HG03432 (cell line): ENCODE measurements around the gene TMEM130.

ENCODE experiments used
- ATAC-seq: cut with Tn5 transposase; IDR thresholded peaks from one replicate; pipeline ENCODE4 v1.9.1; 2021; ENCODE audit warnings: mild to moderate bottlenecking, moderate library complexity; ENCODE audit not compliant: unreplicated experiment

TMEM130 gene, protein sequence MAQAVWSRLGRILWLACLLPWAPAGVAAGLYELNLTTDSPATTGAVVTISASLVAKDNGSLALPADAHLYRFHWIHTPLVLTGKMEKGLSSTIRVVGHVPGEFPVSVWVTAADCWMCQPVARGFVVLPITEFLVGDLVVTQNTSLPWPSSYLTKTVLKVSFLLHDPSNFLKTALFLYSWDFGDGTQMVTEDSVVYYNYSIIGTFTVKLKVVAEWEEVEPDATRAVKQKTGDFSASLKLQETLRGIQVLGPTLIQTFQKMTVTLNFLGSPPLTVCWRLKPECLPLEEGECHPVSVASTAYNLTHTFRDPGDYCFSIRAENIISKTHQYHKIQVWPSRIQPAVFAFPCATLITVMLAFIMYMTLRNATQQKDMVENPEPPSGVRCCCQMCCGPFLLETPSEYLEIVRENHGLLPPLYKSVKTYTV

DNA sequence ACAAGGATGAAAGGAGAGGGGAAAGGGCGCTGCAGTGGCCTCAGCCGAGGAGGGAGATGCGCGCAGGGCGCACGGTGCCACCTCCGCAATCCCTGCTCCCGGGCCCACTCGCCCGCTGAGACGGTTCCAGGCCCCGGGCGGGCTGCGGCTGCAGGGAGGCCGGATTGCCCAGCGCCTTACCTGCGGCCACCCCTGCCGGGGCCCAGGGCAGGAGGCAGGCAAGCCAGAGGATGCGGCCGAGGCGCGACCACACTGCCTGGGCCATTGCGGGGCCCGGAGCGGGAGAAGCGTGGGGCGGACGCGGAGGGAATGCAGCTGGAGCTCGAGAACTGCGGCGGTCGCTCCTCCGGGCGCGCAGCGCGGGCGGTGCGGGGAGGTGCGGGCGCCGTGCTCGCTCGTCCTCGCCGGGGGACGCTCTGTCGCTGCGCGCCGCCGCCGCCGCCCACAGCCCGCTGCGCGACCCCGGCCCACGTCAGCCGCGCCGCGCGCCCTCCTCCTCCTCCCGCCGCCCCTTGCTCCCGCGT, at the start of gene TMEM130:
Gene TMEM130, minus strand, starts transcription at position 418 of the 524 bp plus-strand sequence. Its CDS starts 153 bp downstream, at position 265.
- peak; percentile 21 for ATAC-seq

DNA sequence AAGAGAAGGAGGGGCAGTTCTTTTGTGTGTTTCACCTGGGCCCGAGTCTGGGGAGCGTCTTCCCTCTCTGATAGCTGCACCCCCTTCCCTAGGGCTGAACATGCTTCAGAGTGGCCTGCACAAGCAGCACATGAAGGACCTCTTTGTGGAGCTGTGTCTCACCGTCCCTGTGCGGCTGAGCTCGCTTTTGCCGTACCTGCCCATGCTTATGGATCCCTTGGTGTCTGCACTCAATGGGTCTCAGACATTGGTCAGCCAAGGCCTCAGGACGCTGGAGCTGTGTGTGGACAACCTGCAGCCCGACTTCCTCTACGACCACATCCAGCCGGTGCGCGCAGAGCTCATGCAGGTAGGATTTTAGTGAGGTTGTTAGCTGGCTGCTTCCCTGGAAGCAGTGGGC, 47.5 kb upstream of the TMEM130 start:
- no peak for ATAC-seq

DNA sequence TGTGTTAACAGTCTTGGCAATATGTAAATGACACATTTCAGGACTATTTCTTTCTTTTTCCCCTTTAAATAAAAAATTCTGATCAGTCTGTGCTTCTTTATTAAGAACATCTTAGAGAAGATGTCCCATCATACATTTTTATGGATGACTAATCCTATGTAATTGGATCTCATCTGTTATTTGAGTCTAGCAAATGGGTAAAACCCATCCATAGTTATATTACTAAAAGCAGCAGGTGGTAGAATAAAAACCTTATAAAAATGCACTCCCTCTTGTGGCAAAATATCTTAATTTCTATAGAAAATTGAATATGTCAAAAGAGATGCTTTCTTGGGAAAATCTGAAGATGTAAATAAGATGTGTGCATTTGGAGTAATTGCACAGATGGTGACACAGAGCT, 43.8 kb upstream of the TMEM130 start:
- no peak for ATAC-seq

DNA sequence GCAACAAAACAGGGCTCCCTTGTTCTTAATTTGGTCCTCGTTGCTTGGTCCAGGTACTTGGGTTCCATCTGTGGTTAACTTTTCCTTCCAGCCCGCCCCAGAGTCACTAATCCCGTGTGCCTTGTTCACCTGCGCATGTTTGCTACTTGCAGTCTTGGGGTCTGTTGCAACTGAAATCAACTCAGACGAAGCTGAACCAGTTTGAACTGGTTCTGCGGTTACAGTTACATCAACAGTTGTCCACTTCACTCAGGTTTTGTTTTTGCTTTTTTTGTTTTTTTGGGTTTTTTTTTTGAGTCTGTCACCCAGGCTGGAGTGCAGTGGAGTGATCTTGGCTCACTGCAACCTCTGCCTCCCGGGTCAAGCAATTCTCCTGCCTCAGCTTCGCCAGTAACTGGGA, 43.2 kb upstream of the TMEM130 start:
- no peak for ATAC-seq

DNA sequence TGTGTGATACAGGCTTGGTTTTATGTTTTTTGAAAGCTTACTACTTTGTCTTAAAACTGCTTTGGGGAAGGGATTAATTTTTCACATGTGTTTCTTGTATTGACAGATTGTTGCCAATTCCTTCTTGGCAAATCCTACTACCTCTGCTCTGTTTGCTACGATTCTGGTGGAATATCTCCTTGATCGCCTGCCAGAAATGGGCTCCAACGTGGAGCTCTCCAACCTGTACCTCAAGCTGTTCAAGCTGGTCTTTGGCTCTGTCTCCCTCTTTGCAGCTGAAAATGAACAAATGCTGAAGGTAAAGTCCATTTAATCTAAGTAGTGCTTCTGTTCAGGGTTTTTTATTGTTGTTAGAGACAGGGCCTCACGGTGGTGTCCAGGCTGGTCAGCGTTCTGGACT, 42.1 kb upstream of the TMEM130 start:
- ATAC-seq, result no peak

DNA sequence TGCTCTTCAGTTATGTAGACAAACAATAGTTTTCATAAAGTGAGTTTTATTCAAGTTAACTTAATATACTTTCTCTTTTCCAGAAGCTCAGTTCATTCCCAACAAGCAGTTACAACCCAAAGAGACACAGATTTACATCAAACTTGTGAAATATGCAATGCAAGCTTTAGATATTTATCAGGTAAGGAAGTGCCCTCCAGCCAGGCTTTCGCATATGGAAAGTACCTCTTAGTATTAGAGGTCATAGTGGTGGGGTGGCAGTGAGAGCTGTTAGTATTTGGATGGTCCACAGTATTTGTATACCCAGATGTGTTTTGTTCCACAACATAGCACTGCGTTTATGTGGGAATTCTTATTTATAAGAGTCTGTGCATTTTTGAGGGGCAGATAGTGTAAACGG, 40.6 kb upstream of the TMEM130 start:
- no peak for ATAC-seq

DNA sequence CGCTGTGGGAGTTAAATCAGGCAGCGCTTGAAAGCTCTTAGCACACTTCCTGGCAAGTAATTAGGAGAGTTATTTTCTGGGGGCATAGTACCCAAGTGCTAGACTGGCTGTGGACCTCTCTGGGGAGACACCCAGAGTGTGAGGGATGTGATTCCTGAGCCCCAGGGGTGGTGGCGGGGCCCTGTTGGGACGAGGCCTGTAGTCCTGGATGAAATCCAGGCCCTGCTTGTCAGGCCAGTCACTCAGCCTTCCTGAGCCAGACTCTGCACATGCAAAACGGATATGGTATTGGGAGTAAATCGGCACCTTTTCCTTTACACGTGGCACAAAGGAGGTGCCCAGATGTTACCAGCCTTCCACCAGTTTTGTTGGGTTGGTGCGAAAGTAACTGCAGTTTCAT, 39.7 kb upstream of the TMEM130 start:
- ATAC-seq, result no peak

DNA sequence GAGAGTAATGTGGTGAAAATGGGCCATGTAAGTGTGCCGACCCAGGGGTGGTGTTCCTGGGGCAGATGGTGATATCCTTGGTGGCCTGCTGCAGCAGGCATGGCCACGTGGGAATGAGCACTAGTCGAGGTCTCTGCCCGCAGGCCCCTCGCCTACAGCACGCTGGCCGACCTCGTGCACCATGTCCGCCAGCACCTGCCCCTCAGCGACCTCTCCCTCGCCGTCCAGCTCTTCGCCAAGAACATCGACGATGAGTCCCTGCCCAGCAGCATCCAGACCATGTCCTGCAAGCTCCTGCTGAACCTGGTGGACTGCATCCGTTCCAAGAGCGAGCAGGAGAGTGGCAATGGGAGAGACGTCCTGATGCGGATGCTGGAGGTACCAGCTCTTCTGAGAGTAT, 38.8 kb upstream of the TMEM130 start:
- ATAC-seq, result no peak

DNA sequence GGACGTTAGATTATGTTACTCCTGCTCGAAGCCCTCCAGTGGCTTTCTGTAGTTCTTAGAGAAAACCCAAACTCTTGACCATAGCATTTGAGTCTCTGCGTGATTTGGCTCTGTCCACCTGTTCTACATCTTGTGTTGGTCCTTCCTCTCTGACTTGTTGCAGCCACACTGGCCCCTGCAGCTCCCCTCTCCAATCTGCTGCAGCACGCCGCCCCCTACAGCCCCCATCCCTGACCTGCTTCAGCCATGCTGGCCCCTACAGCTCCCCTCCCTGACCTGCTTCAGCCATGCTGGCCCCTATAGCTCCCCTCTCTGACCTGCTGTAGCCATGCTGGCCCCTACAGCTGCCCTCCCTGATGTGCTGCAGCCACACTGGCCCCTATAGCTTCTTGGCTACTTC, 37.8 kb upstream of the TMEM130 start:
- ATAC-seq, result no peak

DNA sequence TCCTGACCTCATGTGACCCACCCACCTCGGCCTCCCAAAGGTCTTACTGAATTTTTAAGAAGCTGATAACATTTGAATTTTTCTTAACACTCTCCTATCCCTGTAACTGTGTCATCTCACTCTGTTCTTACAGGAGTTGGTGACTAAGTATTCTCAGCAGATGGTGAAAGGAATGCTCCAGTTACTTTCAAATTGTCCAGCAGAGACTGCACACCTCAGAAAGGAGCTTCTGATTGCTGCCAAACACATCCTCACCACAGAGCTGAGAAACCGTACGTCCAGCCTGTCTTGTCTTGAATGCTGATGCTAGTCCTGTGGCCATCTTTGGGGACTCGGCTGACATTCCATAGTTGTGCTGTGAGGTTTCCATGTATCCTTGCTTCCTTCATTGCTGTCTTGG, 33.4 kb upstream of the TMEM130 start:
- no peak for ATAC-seq

DNA sequence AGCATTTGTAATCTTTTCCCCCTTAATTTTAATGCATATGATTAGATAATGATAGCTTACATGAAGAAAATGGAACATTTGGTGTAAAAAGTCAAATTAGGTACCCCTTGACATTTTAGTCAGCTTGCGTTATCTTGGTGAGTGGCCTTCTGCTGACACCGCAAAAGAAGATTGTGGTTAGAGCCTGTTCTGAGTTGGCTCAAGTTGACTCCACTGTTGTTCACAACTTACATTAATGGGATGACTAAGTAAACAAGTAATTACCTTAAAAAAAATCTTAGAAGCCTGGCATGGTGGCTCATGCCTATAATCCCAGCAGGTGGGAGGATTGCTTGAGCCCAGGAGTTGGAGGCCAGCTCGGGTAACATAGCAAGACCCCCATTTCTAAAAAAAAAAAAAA, 32.7 kb upstream of the TMEM130 start:
- ATAC-seq, result no peak

DNA sequence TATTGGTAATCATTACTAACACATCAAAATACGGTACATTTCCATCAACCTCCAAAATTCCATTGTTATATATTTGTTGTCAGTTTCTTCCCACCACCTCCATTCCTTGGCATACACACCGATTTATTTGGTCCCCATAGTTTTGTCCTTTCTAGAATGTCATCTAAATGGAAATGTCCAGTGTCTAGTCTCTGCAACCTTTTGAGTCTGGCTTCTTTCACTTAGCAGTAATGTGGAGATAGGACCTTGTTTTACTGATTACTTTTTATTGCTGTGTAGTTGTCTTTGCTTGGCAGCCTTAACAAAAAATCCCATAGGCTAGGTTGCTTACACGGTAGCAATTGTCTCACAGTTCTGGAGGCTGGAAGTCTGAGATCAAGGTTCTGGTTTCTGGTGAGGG, 31.0 kb upstream of the TMEM130 start:
- ATAC-seq, result no peak

DNA sequence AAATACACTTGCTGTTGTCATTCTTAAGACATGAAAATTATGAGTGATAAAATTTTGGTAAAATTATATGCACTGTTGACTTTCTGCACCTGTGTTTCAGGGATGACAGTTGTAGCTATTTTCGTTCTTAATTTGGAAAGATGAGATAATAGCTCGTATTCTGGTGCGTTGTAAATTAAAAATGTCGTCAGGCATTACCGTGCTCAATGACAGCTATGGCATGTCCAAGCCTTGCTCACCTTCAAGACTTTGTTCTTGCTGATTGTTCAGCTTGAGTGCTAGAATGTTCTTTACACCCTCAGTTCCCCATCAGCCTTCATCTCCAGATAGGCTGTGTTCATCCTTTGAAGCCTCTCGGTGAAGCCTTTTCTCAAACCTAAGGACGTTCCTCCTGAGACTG, 30.0 kb upstream of the TMEM130 start:
- ATAC-seq, result no peak

DNA sequence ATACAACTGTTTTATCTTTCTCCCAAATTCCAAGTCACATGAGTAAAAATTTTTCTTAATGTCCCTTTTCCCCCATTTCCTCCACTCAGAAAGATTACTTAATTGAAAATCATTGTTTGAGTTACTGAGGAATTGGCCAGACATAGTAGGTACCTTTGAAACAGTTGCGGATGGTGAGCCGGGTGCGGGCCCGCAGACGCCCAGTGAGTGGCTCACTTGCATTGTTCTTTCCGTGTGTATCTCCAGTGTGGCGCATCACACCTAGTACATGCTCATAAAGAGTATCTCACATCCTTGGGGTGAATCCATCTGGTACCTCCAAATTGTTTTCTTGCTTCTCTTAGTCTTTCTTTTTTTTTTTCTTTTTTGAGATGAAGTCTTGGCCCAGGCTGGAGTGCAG, 22.8 kb upstream of the TMEM130 start:
- ATAC-seq, result no peak

DNA sequence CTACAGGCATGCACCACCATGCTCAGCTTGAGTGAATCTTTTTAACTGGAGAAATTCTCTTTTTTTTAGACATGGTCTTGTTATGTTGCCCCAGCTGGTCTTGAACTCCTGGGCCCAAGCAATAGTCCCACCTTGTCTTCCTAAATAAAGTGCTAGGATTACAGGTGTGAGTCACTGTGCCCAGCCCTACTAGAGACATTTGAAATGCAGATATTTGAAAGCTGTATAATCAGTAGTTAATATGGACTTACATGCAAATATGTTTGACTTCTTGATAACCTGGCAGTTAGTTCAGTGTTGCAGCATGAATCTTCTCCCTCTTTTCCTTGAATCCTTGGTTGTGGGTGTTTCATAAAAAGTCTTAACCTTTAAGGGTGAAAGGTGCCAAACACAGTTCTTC, 17.2 kb upstream of the TMEM130 start:
- ATAC-seq, result no peak

DNA sequence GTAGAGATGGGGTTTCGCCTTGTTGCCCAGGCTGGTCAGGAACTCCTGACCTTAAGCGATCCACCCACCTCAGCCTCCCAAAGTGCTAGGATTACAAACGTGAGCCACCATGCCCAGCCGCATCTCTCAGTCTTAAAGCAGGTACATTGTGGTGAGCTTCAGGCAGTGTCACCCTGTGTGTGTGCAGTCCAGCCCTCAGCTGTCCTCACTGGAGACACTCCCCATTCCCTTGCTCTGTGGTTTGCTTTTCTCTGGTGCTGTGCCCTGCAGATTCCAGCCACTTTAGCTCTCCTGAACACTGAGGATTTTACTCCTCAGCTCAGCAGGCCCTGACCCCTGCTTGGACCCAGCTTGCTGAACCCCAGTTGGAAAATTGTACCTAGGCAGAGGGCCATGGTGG, 14.6 kb upstream of the TMEM130 start:
- ATAC-seq, result no peak

DNA sequence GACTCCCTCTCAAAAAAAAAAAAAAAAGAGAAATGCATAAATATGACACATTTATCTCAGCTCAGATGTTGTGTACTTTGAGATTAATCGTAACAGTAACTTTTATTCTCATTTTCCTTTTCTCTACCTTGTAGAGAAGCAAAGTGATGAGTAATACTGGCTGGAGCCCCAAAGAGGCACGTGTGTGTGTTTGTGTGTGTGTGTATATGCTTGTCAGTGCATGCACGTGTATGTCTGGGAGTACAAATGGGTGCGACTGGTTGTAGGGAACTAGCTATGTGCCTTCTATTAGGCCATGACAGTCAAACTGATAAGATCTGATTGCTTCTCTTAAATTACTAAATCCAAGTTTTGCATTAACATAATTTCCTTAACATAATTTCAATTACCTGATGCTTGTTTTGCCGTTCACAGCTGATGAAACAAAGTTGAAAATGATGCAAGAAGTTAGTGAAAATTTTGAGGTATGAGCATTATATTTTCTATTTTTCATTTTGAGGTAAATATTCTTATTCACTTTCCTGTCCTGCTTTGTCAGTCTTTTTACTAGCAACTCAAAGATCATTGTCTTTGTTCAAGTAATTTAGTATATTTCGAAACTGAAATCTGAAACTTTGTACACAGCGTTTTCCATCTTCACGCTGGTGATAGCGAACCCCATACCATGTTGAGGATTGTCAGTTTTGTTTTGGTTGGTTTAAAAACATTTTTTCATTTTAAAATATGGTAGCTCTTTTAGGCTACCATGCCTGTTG, 11.9 kb upstream of the TMEM130 start:
- no peak for ATAC-seq

DNA sequence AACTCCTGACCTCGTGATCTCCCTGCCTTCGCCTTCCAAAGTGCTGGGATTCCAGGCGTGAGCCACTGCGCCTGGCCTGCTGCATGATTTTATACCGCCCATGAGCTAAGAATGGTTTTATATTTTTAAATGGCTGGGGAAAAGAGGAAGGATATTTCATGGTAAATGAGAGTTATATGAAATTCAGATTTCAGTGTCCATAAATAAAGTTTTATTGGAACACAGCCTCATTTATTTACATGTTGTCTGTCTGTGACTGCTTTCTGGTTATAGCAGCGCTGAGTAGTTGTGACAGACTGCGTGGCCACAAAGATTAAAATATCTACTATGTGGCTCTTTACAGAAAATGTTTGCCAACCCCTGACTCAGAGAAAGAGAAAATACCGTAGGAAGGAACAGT, 10.7 kb upstream of the TMEM130 start:
- ATAC-seq, result no peak

DNA sequence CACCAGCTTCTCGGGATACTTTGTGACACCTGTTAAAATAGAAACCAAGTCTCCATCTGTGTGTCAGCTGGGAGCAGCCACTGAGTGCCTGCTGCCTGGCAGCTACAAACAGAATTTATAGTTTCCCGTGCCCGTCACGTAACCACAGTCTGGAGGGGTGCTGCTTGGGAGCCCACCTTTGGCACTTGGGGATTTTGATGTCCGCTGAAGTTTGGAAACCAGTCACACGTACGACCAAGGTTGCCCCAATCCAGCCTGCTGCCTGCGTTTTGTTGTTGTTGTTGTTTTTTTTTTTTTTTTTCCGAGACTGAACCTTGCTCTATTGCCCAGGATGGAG, 10.1 kb upstream of the TMEM130 start:
- no peak for ATAC-seq

DNA sequence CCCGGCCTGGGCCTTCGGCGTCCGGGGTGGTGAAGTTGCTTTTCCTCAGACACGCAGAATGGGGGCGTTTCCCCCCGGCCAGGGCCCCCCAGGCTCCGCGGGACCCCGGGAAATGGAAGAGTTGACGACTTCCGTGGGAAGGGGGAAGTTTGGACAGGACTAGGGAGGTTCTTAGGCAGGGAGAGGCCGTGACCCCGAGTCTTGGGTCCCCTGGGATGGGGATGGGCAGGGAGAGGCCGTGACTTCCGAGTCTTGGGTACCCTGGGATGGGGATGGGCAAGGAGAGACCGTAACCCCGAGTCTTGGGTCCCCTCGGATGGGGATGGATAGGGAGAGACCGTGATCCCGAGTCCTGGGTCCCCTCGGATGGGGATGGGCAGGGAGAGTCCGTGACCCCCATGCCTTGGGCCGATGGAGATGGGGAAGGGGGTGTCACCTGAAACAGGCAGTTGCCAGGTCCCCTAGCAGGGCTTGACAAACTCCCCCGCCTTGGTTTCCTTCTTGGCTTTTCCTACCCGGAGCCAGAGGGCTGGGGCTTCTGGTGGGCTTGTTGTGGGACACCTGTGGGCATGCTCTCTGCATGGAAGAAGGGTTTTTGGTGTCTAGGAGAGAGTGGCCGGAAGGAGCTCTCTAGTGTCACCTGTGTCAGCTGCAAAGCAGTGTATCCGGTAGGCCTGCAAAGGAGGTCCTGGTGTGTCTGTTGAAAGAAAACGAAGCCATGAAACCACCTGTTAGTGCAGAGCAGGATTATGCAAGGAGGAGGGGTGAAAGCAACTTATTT, 9.6 kb upstream of the TMEM130 start:
- ATAC-seq, result peak; percentile 69

DNA sequence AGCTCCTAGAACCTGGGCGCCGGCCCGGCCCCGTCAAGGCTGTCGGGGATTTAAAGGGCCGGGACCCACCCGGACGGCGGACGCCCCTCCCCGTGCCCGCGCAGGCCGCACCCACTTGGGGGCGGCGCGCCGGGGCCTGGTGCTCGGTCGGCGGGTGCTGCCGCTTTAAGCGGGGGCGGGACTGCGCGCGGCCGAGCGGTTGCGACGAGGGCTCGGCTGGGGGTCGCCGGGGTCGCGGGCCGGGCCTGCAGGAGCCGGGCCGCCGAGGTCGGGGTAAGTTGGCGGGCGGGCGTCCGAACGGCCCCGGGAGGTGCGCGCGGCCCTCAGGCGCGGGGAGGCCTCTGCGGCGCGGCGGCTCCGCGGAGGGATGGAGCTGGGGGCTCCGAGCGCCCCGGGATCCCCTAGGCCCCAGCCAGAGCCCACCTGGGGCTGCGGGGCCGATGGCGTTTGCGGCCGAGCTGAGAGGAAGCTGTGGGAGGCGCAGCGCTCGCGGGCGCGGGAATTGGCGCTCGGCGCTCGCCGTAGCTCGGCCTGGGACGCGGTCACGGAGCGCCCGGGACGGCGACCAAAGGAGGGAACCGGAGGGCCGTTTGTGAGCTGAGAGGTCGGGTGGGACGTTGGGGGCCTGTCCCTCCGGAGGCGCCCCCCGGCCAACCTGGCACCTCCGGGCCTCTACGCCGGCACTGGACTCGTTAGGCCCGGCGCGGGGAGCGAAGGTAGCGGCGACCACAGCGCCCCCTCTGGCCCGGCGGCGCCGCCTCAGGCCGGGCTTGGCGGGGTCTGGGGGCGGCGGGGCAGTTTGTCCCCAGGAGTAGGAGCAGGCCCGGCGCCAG, 8.8 kb upstream of the TMEM130 start, which contains the start of gene TRRAP:
Gene TRRAP, plus strand, starts transcription at position 168 of the 833 bp plus-strand sequence. CDS start 2,619 bp downstream, outside the sequence.
- peak; percentile 79 for ATAC-seq
